Esophagus mucosa (tissue), 1 donor: Measurements from ENCODE around the gene CDC20. TPM values are rescaled to one million over a fixed set of nuclear protein-coding genes. Genes with fewer than 3 reads are reported as not detected.
A peak's percentile ranks its signal among the peaks of the same experiment; 100 is the strongest.
"Not testable (repeated sequence)": the region's sequence is repeated elsewhere in the genome, so short reads cannot be mapped to it uniquely, and the experiment has no call there.

Experiments
- ATAC-seq: fragments of 200-7000 bp; cut with Tn5 transposase; one replicate; pipeline ENCODE4 v1.9.1; 2020
- total RNA-seq: library from RNA; stranded (reverse); gene quantifications from one replicate; pipeline ENCODE4 v1.2.4, GENCODE V29; 2023
- donor health status: DM: yes; HTN: yes; CAD: no.

The CDC20 gene
- total RNA-seq, 1 donor from 2014 or later, result 76.2 TPM

GRCh38 chr1:43358121-43358745 is 548 bp upstream of the CDC20 start:
- ATAC-seq, result peak; percentile 25

GRCh38 chr1:43359696-43360095 is 915 bp downstream of the CDC20 start:
- no peak for ATAC-seq

DNA sequence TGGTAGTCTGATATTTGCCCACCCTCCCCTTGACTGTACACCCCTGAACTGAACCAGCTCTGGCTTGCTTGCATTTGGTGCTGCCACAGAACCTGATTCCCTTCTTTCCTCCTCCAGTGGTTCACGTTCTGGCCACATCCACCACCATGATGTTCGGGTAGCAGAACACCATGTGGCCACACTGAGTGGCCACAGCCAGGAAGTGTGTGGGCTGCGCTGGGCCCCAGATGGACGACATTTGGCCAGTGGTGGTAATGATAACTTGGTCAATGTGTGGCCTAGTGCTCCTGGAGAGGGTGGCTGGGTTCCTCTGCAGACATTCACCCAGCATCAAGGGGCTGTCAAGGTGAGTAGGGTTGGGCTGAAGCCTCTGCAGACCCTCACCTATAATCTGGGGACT is 1.8 kb downstream of the CDC20 start:
- ATAC-seq, result no peak

DNA sequence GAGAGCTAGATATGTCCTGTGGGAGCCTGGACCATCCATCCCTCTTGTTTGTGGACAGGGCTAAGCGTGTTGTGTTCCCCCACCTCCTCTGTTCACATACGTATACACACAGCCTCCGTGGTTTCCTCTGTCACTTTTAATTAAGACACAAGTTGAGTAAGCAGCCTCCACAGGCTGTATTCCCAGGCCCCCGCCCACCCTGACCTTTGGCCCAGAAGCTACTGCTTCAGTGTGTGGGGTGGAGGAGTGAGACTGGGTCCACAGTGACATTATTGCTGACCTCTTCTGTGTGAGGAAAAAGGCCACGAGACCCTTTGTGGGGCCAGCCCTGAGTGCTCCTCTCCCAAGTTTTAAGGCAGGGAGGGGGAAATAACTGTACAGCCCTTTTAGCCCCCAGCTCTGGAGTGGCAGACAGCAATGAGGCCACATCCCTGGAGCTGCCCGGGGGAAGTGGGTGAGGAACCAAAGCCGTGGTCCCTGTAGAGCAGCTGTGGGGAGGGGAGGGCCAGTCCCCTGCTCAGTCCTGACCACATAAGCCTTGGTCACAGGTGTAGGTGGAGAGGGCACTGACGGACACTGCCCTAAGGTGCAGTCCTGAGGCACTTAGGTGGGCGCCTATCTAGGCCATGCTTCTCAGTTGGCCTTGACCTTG is 4.6 kb downstream of the CDC20 start:
- ATAC-seq, result no peak

DNA sequence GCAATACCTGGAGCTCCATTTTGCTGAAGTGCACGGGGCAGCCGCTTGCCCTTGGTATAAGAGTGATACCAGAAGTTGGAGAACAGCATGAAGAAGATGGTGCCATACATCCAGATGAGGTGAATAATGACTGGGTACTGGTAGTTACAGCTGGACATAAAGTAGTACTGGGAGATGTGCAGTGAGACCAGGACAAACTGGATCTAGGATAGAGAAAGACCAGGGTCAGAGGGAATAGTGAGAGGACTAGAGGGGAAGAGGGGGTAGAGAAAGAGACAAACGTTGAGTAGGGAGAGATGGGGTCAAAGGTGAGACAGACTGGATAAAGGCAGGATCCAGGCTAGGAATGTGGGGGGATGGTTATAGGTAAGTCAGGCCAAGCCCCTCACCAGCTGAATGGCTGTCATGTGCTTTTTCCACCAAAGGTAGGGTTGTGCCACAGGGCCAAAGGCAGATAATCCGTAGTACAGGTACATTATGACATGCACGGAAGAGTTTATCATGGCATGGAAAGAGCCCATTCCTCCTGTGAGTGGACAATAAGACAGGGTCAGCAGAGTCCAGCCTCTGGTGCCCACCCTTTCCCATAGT is 5.2 kb downstream of the CDC20 start:
- ATAC-seq, result no peak

- ATAC-seq, result no peak
Measured at GRCh38 chr1:43365678-43366077, 6.9 kb downstream of the CDC20 start.

- peak; percentile 64 for ATAC-seq
Measured at GRCh38 chr1:43366179-43366578, 7.4 kb downstream of the CDC20 start.

DNA sequence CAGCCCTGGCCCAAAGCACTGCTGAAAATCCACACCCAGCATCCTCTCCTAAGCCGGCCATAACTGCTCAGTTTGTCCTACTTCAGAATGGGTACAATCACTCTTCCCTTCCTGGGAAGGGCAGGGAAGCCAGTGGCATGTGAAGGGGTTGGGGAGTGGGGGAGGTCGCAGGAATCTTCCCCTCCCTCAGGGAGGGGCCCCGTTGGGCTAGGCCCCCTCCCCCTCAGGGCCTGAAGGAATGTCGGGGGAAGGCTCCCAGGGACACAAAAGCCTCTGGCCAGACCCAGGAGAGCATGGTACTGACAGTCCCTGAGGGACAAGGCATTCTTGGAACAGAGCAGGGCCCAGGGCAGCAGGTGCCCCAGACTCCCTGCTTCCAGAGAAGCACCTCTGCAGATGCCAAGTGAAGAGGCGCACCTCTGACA is 7.8 kb downstream of the CDC20 start:
- ATAC-seq, result peak; percentile 13

GRCh38 chr1:43367026-43367903 is 8.5 kb downstream of the CDC20 start:
- ATAC-seq, result peak; percentile 76

- ATAC-seq, result peak; percentile 84
Measured at GRCh38 chr1:43367904-43368645, 9.3 kb downstream of the CDC20 start, which contains the start of gene ELOVL1. Gene ELOVL1 (minus strand): TSS chr1:43368011. CDS start chr1:43365609, 2,402 bp downstream.

GRCh38 chr1:43368646-43369020 is 9.9 kb downstream of the CDC20 start:
- no peak for ATAC-seq

GRCh38 chr1:43369779-43370178 is 11.0 kb downstream of the CDC20 start:
- ATAC-seq, result not testable (repeated sequence)

DNA sequence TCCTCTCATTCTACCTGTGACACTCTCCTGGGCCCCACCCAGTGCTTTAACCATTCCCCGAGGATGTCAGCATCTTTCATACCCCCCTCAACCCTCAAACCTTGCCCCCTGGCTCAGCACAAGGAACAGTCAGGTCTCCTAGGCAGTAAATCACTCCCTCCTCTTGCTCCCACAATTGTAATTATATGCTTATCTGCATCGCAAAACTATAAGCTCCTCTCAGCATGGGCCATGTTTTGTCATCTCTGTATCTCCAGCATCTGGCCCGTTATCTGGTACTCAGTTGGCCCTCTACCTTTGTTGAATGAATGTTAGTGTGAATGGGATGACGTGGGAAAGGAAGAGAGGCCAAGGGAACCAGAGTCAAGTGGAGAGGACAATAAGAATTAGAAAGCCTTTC is 11.8 kb downstream of the CDC20 start:
- ATAC-seq, result no peak

- ATAC-seq, result no peak
Measured at GRCh38 chr1:43372172-43372571, 13.4 kb downstream of the CDC20 start.

GRCh38 chr1:43373066-43373940 is 14.5 kb downstream of the CDC20 start:
- peak; percentile 77 for ATAC-seq

GRCh38 chr1:43376723-43377235 is 18.0 kb downstream of the CDC20 start:
- ATAC-seq, result peak; percentile 39

DNA sequence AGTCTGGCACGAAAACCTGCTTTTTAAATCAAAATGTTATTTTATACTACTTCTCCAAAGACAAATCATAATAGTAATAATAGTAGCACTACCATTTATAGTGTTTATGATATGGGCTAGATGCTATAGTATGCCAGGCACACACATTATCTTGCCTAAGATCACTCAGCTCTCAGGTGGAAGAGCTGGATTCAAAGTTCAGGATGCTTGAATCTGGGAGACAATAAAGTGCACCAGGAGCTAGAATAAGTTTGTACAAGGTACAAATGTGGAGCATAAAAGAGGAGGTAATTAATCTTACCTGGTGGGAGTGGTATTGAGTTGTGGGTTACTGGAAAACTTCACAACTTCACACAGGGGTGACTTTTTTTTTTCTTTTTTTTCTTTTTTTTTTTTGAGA is 19.1 kb downstream of the CDC20 start:
- ATAC-seq, result no peak

GRCh38 chr1:43379476-43379875 is 20.7 kb downstream of the CDC20 start:
- ATAC-seq, result no peak

GRCh38 chr1:43381612-43382011 is 22.8 kb downstream of the CDC20 start:
- no peak for ATAC-seq

DNA sequence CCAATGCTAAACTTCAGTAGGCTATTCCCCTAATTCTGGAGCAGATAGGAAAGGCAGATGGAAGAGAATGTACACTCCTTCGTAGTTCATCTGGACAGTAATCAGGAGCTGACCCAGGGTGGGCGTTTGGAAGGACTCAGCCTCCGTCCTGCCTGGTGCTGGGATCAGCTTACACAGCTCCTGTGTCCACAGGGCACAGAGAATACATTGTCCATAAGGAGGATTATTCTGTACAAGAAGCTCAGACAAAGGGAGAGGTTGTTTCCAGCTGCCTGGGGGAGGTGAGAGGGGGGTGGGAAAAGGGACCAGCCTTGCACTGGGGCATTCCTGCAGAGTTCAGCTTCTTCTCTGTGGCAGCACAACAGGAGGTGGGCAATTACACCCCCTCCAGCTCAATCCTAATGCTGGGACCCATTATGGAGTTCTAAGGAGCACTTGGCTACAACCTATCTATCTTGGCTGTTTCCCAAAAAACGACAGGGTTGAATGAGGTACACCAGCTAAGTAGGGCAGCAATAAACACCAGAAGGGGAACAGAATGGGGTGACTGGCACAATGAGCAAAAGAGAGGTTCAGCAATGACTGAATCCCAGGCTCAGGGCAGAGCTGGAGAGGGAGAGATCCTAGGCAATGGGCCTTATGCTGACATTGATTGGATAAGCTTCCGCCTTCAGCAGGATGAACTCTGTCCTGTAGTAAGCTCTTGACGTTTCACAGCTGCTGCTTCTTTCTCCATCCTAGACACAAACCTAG is 23.4 kb downstream of the CDC20 start:
- no peak for ATAC-seq
